Lower lobe of right lung (tissue), 2 donors: ENCODE measurements around the gene RHBDD3. TPM values are rescaled to one million over a fixed set of nuclear protein-coding genes. Genes with fewer than 3 reads are reported as not detected.

Source experiments
- ATAC-seq, 2 donors: fragments of 200-7000 bp; cut with Tn5 transposase; one replicate each; pipeline ENCODE4 v1.9.1; 2020 to 2022; ENCODE audit warnings: mild to moderate bottlenecking in 2 of 2, moderate library complexity in 2 of 2
- DNase-seq: peaks from one replicate; pipeline ENCODE4 v3.0.0-alpha.2; 2020
- H3K27ac ChIP-seq: fragments of 200-600 bp; one replicate; pipeline ENCODE4 v1.8.0; 2022
- H3K27me3 ChIP-seq: fragments of 200-600 bp; one replicate; pipeline ENCODE4 v1.8.0; 2022; ENCODE audit warnings: low read depth
- H3K36me3 ChIP-seq: fragments of 200-600 bp; one replicate; pipeline ENCODE4 v1.8.0; 2022; ENCODE audit warnings: mild to moderate bottlenecking
- H3K4me1 ChIP-seq: fragments of 200-600 bp; one replicate; pipeline ENCODE4 v1.8.0; 2022
- H3K4me3 ChIP-seq: fragments of 200-600 bp; one replicate; pipeline ENCODE4 v1.8.0; 2022; ENCODE audit warnings: mild to moderate bottlenecking
- H3K9me3 ChIP-seq: fragments of 200-600 bp; one replicate; pipeline ENCODE4 v1.8.0; 2022
- CTCF ChIP-seq: fragments of 200-600 bp; IDR thresholded peaks from one replicate; pipeline ENCODE4 v1.8.0; 2022; ENCODE audit warnings: antibody characterized with exemption, mild to moderate bottlenecking
- intact Hi-C: fragments of 100-400 bp; cut with DNase I; formaldehyde crosslinking; loops from one replicate; pipeline ENCODE4 v1.11.0; 2022
- total RNA-seq: library from RNA; stranded (reverse); fragmentation: NEBNext Ultra II Directional; extraction: Animal tissue kit (Norgen Biotek cat#: 25700); gene quantifications from one replicate; pipeline ENCODE4 v1.2.1, GENCODE V29; 2021
- donor health status: DM: no; HTN: yes; CAD: no; lungs with severe emphysema.

Gene RHBDD3
- total RNA-seq, 1 donor from 2014 or later: 16.4 TPM

- H3K36me3 ChIP-seq: peaks cover 100% of the 10 kb centered on the region
- DNase-seq (no peak), ATAC-seq (no peak)
- no peak overlapping the region for H3K4me3 ChIP-seq
- no peaks in the 10 kb centered on the region for H3K9me3 ChIP-seq
- no peaks in the 10 kb centered on the region for H3K27me3 ChIP-seq
- no peaks in the 10 kb centered on the region for H3K4me1 ChIP-seq
- no peak for TF ChIP-seq CTCF
- intact Hi-C loops: no loop called here
- no peak overlapping the region for H3K27ac ChIP-seq
These were observed 24.6 kb upstream of the RHBDD3 start for GRCh38 chr22:29292379-29292778.

GRCh38 chr22:29291215-29291614 lies 23.4 kb upstream of the RHBDD3 start:
- TF ChIP-seq CTCF: no peak
- ATAC-seq (no peak), DNase-seq (no peak)
- peaks cover 100% of the 10 kb centered on the region for H3K36me3 ChIP-seq
- no peak overlapping the region for H3K4me3 ChIP-seq
- H3K27ac ChIP-seq: no peak overlapping the region
- H3K9me3 ChIP-seq: no peaks in the 10 kb centered on the region
- H3K4me1 ChIP-seq: no peaks in the 10 kb centered on the region
- H3K27me3 ChIP-seq: no peaks in the 10 kb centered on the region
- intact Hi-C loops: no loop called here

- H3K4me3 ChIP-seq: no peak overlapping the region
- DNase-seq (no peak), ATAC-seq (no peak)
- TF ChIP-seq CTCF: no peak
- H3K4me1 ChIP-seq: no peaks in the 10 kb centered on the region
- H3K27ac ChIP-seq: no peak overlapping the region
- intact Hi-C loops: no loop called here
- H3K36me3 ChIP-seq: peaks cover 100% of the 10 kb centered on the region
- no peaks in the 10 kb centered on the region for H3K27me3 ChIP-seq
- H3K9me3 ChIP-seq: no peaks in the 10 kb centered on the region
These were observed 22.3 kb upstream of the RHBDD3 start for GRCh38 chr22:29290061-29290460.

GRCh38 chr22:29288837-29289236 lies 21.1 kb upstream of the RHBDD3 start:
- Histone ChIP-seq H3K27ac (no peak overlapping the region), H3K27me3 (no peaks in the 10 kb centered on the region), H3K9me3 (no peaks in the 10 kb centered on the region), H3K4me1 (no peaks in the 10 kb centered on the region), H3K4me3 (no peak overlapping the region), H3K36me3 (peaks cover 100% of the 10 kb centered on the region)
- intact Hi-C loops: no loop called here
- DNase-seq: no peak
- TF ChIP-seq CTCF: no peak
- no peak for ATAC-seq

- ATAC-seq (no peak), DNase-seq (no peak)
- Histone ChIP-seq H3K36me3 (peaks cover 100% of the 10 kb centered on the region), H3K9me3 (no peaks in the 10 kb centered on the region), H3K4me1 (no peaks in the 10 kb centered on the region), H3K4me3 (no peak overlapping the region), H3K27ac (no peak overlapping the region), H3K27me3 (no peaks in the 10 kb centered on the region)
- intact Hi-C loops: no loop called here
- TF ChIP-seq CTCF: no peak
These were observed 16.4 kb upstream of the RHBDD3 start for GRCh38 chr22:29284196-29284595.

- peak in 1 of 2 donors; percentile 35 for ATAC-seq
- no peak for DNase-seq
- Histone ChIP-seq H3K27ac (no peak overlapping the region), H3K36me3 (peaks cover 100% of the 10 kb centered on the region), H3K9me3 (no peaks in the 10 kb centered on the region), H3K4me3 (no peak overlapping the region), H3K27me3 (no peaks in the 10 kb centered on the region), H3K4me1 (peaks cover 37% of the 10 kb centered on the region)
- no peak for TF ChIP-seq CTCF
- intact Hi-C loops: no loop called here
These were observed 10.1 kb upstream of the RHBDD3 start for GRCh38 chr22:29277927-29278326.
